Measurements from ENCODE around the gene SALL2. TPM values are rescaled to one million over a fixed set of nuclear protein-coding genes. Genes with fewer than 3 reads are reported as not detected.

SALL2 gene
- total RNA-seq, 2 experiments from 2014 or later = 2.8 to 2.9 TPM

DNA sequence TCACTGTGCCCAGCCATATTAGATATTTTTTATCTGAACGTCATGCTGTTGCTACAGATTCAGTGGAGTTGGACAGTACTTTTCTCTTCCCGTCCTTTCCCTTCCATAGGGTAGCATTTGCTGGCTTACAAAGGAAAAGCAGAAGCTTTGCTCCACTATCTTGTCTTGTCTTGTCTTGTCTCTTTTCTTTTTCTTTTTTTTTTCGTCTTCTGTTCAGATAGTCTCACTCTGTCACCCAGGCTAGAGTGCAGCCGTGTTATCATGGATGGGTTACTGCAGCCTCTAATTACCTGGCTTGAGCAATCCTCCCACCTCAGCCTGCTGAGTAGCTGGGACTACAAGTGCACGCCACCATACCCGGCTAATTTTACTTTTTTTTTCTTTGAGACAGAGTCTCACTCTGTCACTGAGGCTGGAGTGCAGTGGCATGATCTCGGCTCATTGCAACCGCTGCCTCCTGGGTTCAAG, 32.6 kb upstream of the SALL2 start:
- Histone ChIP-seq H3K27ac (ENCODE audit: low read depth in 1 of 2, low read length in 2 of 2) (no peak overlapping the region), H3K36me3 (ENCODE audit: insufficient read depth, low read length) (no peaks in the 10 kb centered on the region), H3K27me3 (ENCODE audit: control insufficient read depth in 1 of 2, insufficient read depth in 2 of 2, low read length in 2 of 2) (no peaks in the 10 kb centered on the region), H3K4me3 (ENCODE audit: low read length) (no peak overlapping the region), H3K4me1 (ENCODE audit: insufficient read depth, low read length) (peaks cover 4% of the 10 kb centered on the region), H3K9me3 (ENCODE audit: control insufficient read depth in 1 of 2, insufficient read depth in 1 of 2, low read length in 2 of 2) (no peaks in the 10 kb centered on the region)
- no peaks in the 10 kb centered on the region for H3K9me3 Mint-ChIP-seq
- ChIA-PET POLR2A (no interaction called here), CTCF (interaction anchor here (1.3 kb wide), 1 partner anchor 60 kb away, joined by 6 read pairs; no protein-coding TSS in a partner anchor)
- no peak overlapping the region for H3K27ac Mint-ChIP-seq
- no peak for TF ChIP-seq CTCF (IDR thresholded peaks at IDR 0.05)
- DNase-seq = no peak
- intact Hi-C loops (cut with DNase I, micrococcal nuclease) = loop anchor here (10.0 kb wide), 2 partner anchors 314 to 544 kb away; no protein-coding TSS in a partner anchor
- no peaks in the 10 kb centered on the region for H3K36me3 Mint-ChIP-seq (ENCODE audit: low read depth)
- H3K4me3 Mint-ChIP-seq = no peak overlapping the region
- ATAC-seq (ENCODE audit: poor library complexity) = no peak
- H3K4me1 Mint-ChIP-seq (ENCODE audit: low read depth) = peaks cover 6% of the 10 kb centered on the region
- no peaks in the 10 kb centered on the region for H3K27me3 Mint-ChIP-seq

- peak overlapping the region; percentile 36 for H3K4me3 ChIP-seq (ENCODE audit: low read length)
- Mint-ChIP-seq H3K4me3 (no peak overlapping the region), H3K27ac (no peak overlapping the region), H3K9me3 (no peaks in the 10 kb centered on the region), H3K4me1 (ENCODE audit: low read depth) (peaks cover 6% of the 10 kb centered on the region), H3K36me3 (ENCODE audit: low read depth) (no peaks in the 10 kb centered on the region), H3K27me3 (no peaks in the 10 kb centered on the region)
- TF ChIP-seq CTCF (IDR thresholded peaks at IDR 0.05) = peak; percentile 80
- ATAC-seq (ENCODE audit: poor library complexity) (peak; percentile 70), DNase-seq (peak; percentile 40 to 91 (median 70))
- intact Hi-C loops (cut with DNase I, micrococcal nuclease) = loop anchor here (1.0 to 10.0 kb wide), 6 partner anchors 59 to 542 kb away; partner anchors contain the start of genes CHD8 (in 1 of the 2) and TOX4 (in 1 of the 2)
- ChIA-PET POLR2A (interaction anchor here (1.2 to 2.0 kb wide), 2 partner anchors 59 to 120 kb away, joined by 5 to 7 read pairs; no protein-coding TSS in a partner anchor), CTCF (interaction anchor here (3.8 kb wide), 1 partner anchor 59 kb away, joined by 24 read pairs; no protein-coding TSS in a partner anchor)
- no peaks in the 10 kb centered on the region for H3K9me3 ChIP-seq (ENCODE audit: control insufficient read depth in 1 of 2, insufficient read depth in 1 of 2, low read length in 2 of 2)
- no peak overlapping the region for H3K27ac ChIP-seq (ENCODE audit: low read depth in 1 of 2, low read length in 2 of 2)
- no peaks in the 10 kb centered on the region for H3K36me3 ChIP-seq (ENCODE audit: insufficient read depth, low read length)
- no peaks in the 10 kb centered on the region for H3K27me3 ChIP-seq (ENCODE audit: control insufficient read depth in 1 of 2, insufficient read depth in 2 of 2, low read length in 2 of 2)
- H3K4me1 ChIP-seq (ENCODE audit: insufficient read depth, low read length) = peaks cover 4% of the 10 kb centered on the region
Measured at GRCh38 chr14:21557084-21557901, 31.1 kb upstream of the SALL2 start.

DNA sequence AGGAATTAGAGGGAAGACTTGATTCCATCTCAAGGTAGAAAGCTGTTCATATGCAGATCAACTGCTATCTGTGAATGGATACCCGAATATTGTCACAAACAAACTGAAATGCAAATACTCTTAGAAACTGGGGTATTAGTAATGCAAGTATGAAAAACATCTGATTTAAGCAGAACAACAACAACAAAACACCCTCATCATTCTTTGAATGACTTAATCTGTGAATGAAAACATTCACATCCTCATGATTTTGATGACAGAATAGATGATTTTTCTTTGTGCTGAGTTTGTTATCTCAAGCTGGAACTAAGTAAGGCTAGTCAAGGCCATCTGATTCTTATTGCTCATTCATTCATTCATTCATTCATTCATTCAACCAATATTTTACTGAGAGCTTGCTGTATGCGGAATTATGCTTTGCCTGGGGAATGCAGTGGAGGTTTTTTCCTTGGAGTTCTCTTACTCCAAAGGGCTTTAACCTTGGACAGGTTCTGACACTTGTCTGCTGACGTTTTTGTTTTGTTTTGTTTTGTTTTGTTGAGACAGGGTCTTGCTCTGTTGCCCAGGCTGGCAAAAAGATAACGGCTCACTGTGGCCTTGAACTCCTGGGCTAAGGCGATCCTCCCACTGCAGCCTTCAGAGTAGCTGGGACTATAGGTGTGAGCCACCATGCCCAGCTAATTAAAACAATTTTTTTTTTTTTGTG, 30.4 kb upstream of the SALL2 start:
- H3K27me3 ChIP-seq (ENCODE audit: control insufficient read depth in 1 of 2, insufficient read depth in 2 of 2, low read length in 2 of 2) = no peaks in the 10 kb centered on the region
- DNase-seq = no peak
- H3K36me3 Mint-ChIP-seq (ENCODE audit: low read depth) = no peaks in the 10 kb centered on the region
- intact Hi-C loops (cut with DNase I, micrococcal nuclease) = loop anchor here (1.0 to 10.0 kb wide), 6 partner anchors 58 to 542 kb away; partner anchors contain the start of genes CHD8 (in 1 of the 2) and TOX4 (in 1 of the 2)
- H3K27me3 Mint-ChIP-seq = no peaks in the 10 kb centered on the region
- no peak overlapping the region for H3K27ac Mint-ChIP-seq
- TF ChIP-seq CTCF (IDR thresholded peaks at IDR 0.05) = no peak
- H3K4me3 ChIP-seq (ENCODE audit: low read length) = no peak overlapping the region
- no peaks in the 10 kb centered on the region for H3K9me3 ChIP-seq (ENCODE audit: control insufficient read depth in 1 of 2, insufficient read depth in 1 of 2, low read length in 2 of 2)
- CTCF ChIA-PET = interaction anchor here (0.7 to 3.8 kb wide), 2 partner anchors 58 to 85 kb away, joined by 6 to 24 read pairs; no protein-coding TSS in a partner anchor
- H3K4me1 Mint-ChIP-seq (ENCODE audit: low read depth) = peaks cover 6% of the 10 kb centered on the region
- H3K36me3 ChIP-seq (ENCODE audit: insufficient read depth, low read length) = no peaks in the 10 kb centered on the region
- no peaks in the 10 kb centered on the region for H3K9me3 Mint-ChIP-seq
- H3K27ac ChIP-seq (ENCODE audit: low read depth in 1 of 2, low read length in 2 of 2) = no peak overlapping the region
- no peak for ATAC-seq (ENCODE audit: poor library complexity)
- H3K4me3 Mint-ChIP-seq = no peak overlapping the region
- POLR2A ChIA-PET = interaction anchor here (1.2 to 2.0 kb wide), 2 partner anchors 58 to 119 kb away, joined by 5 to 7 read pairs; no protein-coding TSS in a partner anchor
- H3K4me1 ChIP-seq (ENCODE audit: insufficient read depth, low read length) = peaks cover 4% of the 10 kb centered on the region

Data from CD4-positive, alpha-beta T cell (primary cell).